ENCODE measurements around the gene OR5H14.
"Not testable (repeated sequence)": the region's sequence is repeated elsewhere in the genome, so short reads cannot be mapped to it uniquely, and the experiment has no call there.

OR5H14 gene

GRCh38 chr3:98147179-98147578, at the start of gene OR5H14:
Gene OR5H14, plus strand, starts transcription at chr3:98147479. Its CDS starts 1,907 bp downstream, at chr3:98149386.
- TF ChIP-seq POLR2A (IDR thresholded peaks at IDR 0.05; ENCODE audit: low read length) (no peak), GATA1 (IDR thresholded peaks at IDR 0.05; ENCODE audit: low read depth, low read length) (no peak)
- DNase-seq, result no peak

- TF ChIP-seq POLR2A (IDR thresholded peaks at IDR 0.05; ENCODE audit: low read length) (no peak), GATA1 (IDR thresholded peaks at IDR 0.05; ENCODE audit: low read depth, low read length) (no peak)
- peak; percentile 1 to 12 for DNase-seq
Observed at GRCh38 chr3:98099848-98100247, 47.4 kb upstream of the OR5H14 start.

- no peak for DNase-seq
- no peak for TF ChIP-seq POLR2A (IDR thresholded peaks at IDR 0.05; ENCODE audit: low read length)
- no peak for TF ChIP-seq GATA1 (IDR thresholded peaks at IDR 0.05; ENCODE audit: low read depth, low read length)
Observed at GRCh38 chr3:98108162-98108561, 39.1 kb upstream of the OR5H14 start.

GRCh38 chr3:98109807-98110549, 37.3 kb upstream of the OR5H14 start:
- no peak for DNase-seq
- TF ChIP-seq GATA1 (IDR thresholded peaks at IDR 0.05; ENCODE audit: low read depth, low read length) (no peak), POLR2A (IDR thresholded peaks at IDR 0.05; ENCODE audit: low read length) (no peak)

- DNase-seq, result no peak
- TF ChIP-seq GATA1 (IDR thresholded peaks at IDR 0.05; ENCODE audit: low read depth, low read length) (no peak), POLR2A (IDR thresholded peaks at IDR 0.05; ENCODE audit: low read length) (no peak)
Observed at GRCh38 chr3:98110550-98110908, 36.8 kb upstream of the OR5H14 start.

- no peak for TF ChIP-seq GATA1 (IDR thresholded peaks at IDR 0.05; ENCODE audit: low read depth, low read length)
- no peak for TF ChIP-seq POLR2A (IDR thresholded peaks at IDR 0.05; ENCODE audit: low read length)
- DNase-seq, result no peak
Observed at GRCh38 chr3:98114264-98114663, 33.0 kb upstream of the OR5H14 start.

- TF ChIP-seq GATA1 (IDR thresholded peaks at IDR 0.05; ENCODE audit: low read depth, low read length) (no peak), POLR2A (IDR thresholded peaks at IDR 0.05; ENCODE audit: low read length) (no peak)
Observed at GRCh38 chr3:98115717-98116116, 31.6 kb upstream of the OR5H14 start.

GRCh38 chr3:98130421-98130820, 16.9 kb upstream of the OR5H14 start, which contains the start of gene OR5H1:
Gene OR5H1, plus strand, starts transcription at chr3:98130721. Its CDS starts 1,977 bp downstream, at chr3:98132698.
- DNase-seq, result no peak
- TF ChIP-seq GATA1 (IDR thresholded peaks at IDR 0.05; ENCODE audit: low read depth, low read length) (no peak), POLR2A (IDR thresholded peaks at IDR 0.05; ENCODE audit: low read length) (no peak)

More at GRCh38 chr3:98115717-98116116, 31.6 kb upstream of the OR5H14 start:
- no peak for DNase-seq

GRCh38 chr3:98136631-98137030, 10.6 kb upstream of the OR5H14 start:
- TF ChIP-seq POLR2A (IDR thresholded peaks at IDR 0.05; ENCODE audit: low read length), result no peak
- no peak for TF ChIP-seq GATA1 (IDR thresholded peaks at IDR 0.05; ENCODE audit: low read depth, low read length)

GRCh38 chr3:98137826-98138557, 9.3 kb upstream of the OR5H14 start:
- DNase-seq, result not testable (repeated sequence)

More at GRCh38 chr3:98136631-98137030, 10.6 kb upstream of the OR5H14 start:
- DNase-seq, result no peak

GRCh38 chr3:98140531-98140930, 6.7 kb upstream of the OR5H14 start:
- TF ChIP-seq GATA1 (IDR thresholded peaks at IDR 0.05; ENCODE audit: low read depth, low read length) (no peak), POLR2A (IDR thresholded peaks at IDR 0.05; ENCODE audit: low read length) (no peak)
- DNase-seq, result no peak

- no peak for DNase-seq
- TF ChIP-seq POLR2A (IDR thresholded peaks at IDR 0.05; ENCODE audit: low read length), result no peak
- TF ChIP-seq GATA1 (IDR thresholded peaks at IDR 0.05; ENCODE audit: low read depth, low read length), result no peak
Observed at GRCh38 chr3:98148751-98149150, 1.5 kb downstream of the OR5H14 start.

- not testable (repeated sequence) for DNase-seq
Observed at GRCh38 chr3:98149456-98149855, 2.2 kb downstream of the OR5H14 start.

- no peak for TF ChIP-seq POLR2A (IDR thresholded peaks at IDR 0.05; ENCODE audit: low read length)
- TF ChIP-seq GATA1 (IDR thresholded peaks at IDR 0.05; ENCODE audit: low read depth, low read length), result no peak
- DNase-seq, result no peak
Observed at GRCh38 chr3:98151241-98151640, 4.0 kb downstream of the OR5H14 start.

GRCh38 chr3:98166396-98166795, 19.1 kb downstream of the OR5H14 start, which contains the start of gene OR5H15:
Gene OR5H15, plus strand, starts transcription at chr3:98166696. Its CDS starts 2,004 bp downstream, at chr3:98168700.
- DNase-seq, result no peak
- TF ChIP-seq GATA1 (IDR thresholded peaks at IDR 0.05; ENCODE audit: low read depth, low read length), result no peak
- no peak for TF ChIP-seq POLR2A (IDR thresholded peaks at IDR 0.05; ENCODE audit: low read length)

All from erythroblast (primary cell).